Activated T-helper 17 cell treated with anti-CD3 and anti-CD28 coated beads, Interleukin-2, amount 50 U/mL, for 72 hours (primary cell): ENCODE measurements around the gene RNF207. TPM values are rescaled to one million over a fixed set of nuclear protein-coding genes. Genes with fewer than 3 reads are reported as not detected.

Experiments
- ATAC-seq: fragments of 150-1000 bp; cut with Tn5 transposase; replicated peaks from 2 replicates; pipeline ENCODE4 v1.10.0; 2021; ENCODE audit warnings: mild to moderate bottlenecking, moderate library complexity
- H3K27ac Mint-ChIP-seq: one replicate; pipeline ENCODE4 v1.8.0; 2022; ENCODE audit warnings: mixed read lengths
- H3K27me3 Mint-ChIP-seq: one replicate; pipeline ENCODE4 v1.8.0; 2022; ENCODE audit warnings: mixed read lengths
- H3K36me3 Mint-ChIP-seq: one replicate; pipeline ENCODE4 v1.8.0; 2022; ENCODE audit warnings: low read depth, mild to moderate bottlenecking, mixed read lengths
- H3K4me1 Mint-ChIP-seq: one replicate; pipeline ENCODE4 v1.8.0; 2022; ENCODE audit warnings: mixed read lengths
- H3K4me3 Mint-ChIP-seq: one replicate; pipeline ENCODE4 v1.8.0; 2022; ENCODE audit warnings: mild to moderate bottlenecking, mixed read lengths
- H3K9me3 Mint-ChIP-seq: one replicate; pipeline ENCODE4 v1.8.0; 2022; ENCODE audit warnings: mixed read lengths
- total RNA-seq, 2 donors: library from RNA; stranded (reverse); gene quantifications; one replicate each; pipeline ENCODE4 v1.2.3, GENCODE V29; 2022

Gene RNF207
- total RNA-seq, 2 donors from 2014 or later = 20.1 to 21.9 TPM

- Mint-ChIP-seq H3K27ac (no peak overlapping the region), H3K27me3 (peaks cover 9% of the 10 kb centered on the region), H3K4me1 (no peaks in the 10 kb centered on the region), H3K36me3 (no peaks in the 10 kb centered on the region), H3K4me3 (no peak overlapping the region), H3K9me3 (no peaks in the 10 kb centered on the region)
- no peak for ATAC-seq
These were observed 48.8 kb downstream of the RNF207 start for GRCh38 chr1:6254691-6255090.

GRCh38 chr1:6256645-6257044 lies 50.7 kb downstream of the RNF207 start:
- no peak overlapping the region for H3K4me3 Mint-ChIP-seq
- H3K27me3 Mint-ChIP-seq = no peaks in the 10 kb centered on the region
- no peak for ATAC-seq
- H3K27ac Mint-ChIP-seq = no peak overlapping the region
- H3K36me3 Mint-ChIP-seq = no peaks in the 10 kb centered on the region
- H3K9me3 Mint-ChIP-seq = no peaks in the 10 kb centered on the region
- H3K4me1 Mint-ChIP-seq = no peaks in the 10 kb centered on the region

DNA sequence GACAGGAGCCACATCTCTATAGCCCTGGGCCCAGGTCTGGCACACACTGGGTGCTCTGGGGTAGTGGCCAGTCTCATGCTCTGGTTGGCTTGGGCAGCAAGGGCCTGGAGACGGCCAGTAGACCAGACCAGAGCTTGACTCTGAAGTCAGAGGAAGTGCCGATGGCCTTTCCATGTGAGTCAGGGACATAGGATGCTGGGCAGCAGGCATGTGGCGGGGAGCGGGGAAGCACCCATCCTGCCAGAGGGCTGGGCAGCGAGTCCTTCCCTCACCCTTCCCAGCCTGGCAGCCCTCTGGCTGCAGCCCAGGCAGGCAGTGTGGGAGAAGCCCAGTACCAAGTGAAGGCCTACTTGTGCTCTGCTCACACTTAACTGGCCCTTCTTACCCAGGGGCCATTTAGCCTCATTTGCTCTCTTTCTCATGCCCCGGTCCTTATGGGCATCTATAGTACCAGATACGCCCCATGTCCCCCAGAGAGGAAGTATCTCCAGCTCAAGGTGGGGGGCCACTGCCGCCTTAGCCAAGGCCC lies 51.7 kb downstream of the RNF207 start:
- Mint-ChIP-seq H3K9me3 (no peaks in the 10 kb centered on the region), H3K4me1 (no peaks in the 10 kb centered on the region), H3K36me3 (no peaks in the 10 kb centered on the region), H3K27me3 (no peaks in the 10 kb centered on the region), H3K4me3 (no peak overlapping the region), H3K27ac (no peak overlapping the region)
- no peak for ATAC-seq

DNA sequence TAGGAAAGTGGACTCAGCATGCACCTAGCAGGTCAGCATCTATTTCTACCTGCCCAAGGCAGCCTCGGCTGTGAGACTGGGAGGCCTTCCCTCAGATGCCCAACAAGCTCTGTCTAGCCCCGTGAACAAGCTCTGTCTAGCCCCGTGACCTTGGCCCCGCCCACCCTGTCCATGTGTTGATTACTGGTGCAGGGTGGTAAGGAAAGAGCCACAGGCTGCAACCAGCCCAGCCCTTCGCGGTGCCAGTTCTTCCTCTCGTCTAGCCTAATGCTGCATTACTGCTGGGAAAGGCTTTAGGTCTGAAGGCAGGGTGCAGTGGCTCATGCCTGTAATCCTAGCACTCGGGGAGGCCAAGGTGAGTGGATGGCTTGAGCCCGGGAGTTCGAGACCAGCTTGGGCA lies 52.8 kb downstream of the RNF207 start:
- no peaks in the 10 kb centered on the region for H3K27me3 Mint-ChIP-seq
- H3K4me1 Mint-ChIP-seq = no peaks in the 10 kb centered on the region
- peak overlapping the region; percentile 53 for H3K4me3 Mint-ChIP-seq
- ATAC-seq = no peak
- H3K36me3 Mint-ChIP-seq = no peaks in the 10 kb centered on the region
- H3K27ac Mint-ChIP-seq = no peak overlapping the region
- H3K9me3 Mint-ChIP-seq = no peaks in the 10 kb centered on the region

DNA sequence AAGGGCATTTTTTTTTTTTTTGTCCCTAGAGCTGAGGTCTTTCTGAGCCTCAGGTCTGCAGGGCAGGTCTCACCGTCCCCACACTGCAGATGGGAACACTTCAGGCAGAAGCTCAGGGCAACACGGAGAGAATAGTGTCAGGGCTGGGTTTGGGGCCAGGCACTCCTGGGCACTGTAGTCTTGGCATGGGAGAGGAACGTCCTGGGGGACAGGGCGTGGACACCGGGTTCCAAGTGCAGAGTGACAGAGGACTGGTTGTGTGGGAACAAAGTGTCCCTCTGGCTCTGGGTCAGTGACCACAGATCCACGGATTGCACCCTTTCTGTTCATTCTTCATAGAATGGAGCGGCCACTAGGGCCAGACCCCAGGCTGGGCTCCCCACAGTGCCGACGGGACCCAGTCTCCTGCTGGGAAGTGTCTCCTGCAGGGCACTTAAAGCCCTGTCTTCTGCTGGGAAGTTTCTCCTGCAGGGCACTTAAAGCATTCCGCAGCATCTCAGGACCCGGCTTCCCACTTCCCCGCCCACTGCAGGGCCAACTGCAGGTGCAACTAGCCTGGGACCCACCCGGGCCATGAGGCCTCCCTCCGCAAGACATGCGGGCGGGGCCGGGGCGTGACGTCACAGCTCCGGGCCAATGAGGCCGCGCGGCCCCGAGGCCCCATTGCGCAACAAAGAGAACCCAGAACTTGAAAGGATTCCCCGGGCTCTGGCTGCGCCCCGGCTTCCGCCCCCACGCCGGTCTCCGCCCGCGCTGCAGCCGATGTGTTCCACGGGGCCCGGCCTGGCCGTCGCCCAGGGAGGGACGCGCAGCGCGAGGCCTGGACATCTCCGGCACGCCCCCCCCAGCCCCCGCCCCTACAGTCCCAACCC lies 53.8 kb downstream of the RNF207 start:
- peak; percentile 61 for ATAC-seq
- Mint-ChIP-seq H3K36me3 (no peaks in the 10 kb centered on the region), H3K4me3 (peak overlapping the region; percentile 53), H3K27ac (no peak overlapping the region), H3K9me3 (no peaks in the 10 kb centered on the region), H3K27me3 (no peaks in the 10 kb centered on the region), H3K4me1 (no peaks in the 10 kb centered on the region)

GRCh38 chr1:6260433-6260934 lies 54.6 kb downstream of the RNF207 start:
- H3K9me3 Mint-ChIP-seq = no peaks in the 10 kb centered on the region
- no peak overlapping the region for H3K27ac Mint-ChIP-seq
- no peak overlapping the region for H3K4me3 Mint-ChIP-seq
- no peaks in the 10 kb centered on the region for H3K27me3 Mint-ChIP-seq
- ATAC-seq = peak; percentile 28
- H3K4me1 Mint-ChIP-seq = no peaks in the 10 kb centered on the region
- H3K36me3 Mint-ChIP-seq = no peaks in the 10 kb centered on the region

DNA sequence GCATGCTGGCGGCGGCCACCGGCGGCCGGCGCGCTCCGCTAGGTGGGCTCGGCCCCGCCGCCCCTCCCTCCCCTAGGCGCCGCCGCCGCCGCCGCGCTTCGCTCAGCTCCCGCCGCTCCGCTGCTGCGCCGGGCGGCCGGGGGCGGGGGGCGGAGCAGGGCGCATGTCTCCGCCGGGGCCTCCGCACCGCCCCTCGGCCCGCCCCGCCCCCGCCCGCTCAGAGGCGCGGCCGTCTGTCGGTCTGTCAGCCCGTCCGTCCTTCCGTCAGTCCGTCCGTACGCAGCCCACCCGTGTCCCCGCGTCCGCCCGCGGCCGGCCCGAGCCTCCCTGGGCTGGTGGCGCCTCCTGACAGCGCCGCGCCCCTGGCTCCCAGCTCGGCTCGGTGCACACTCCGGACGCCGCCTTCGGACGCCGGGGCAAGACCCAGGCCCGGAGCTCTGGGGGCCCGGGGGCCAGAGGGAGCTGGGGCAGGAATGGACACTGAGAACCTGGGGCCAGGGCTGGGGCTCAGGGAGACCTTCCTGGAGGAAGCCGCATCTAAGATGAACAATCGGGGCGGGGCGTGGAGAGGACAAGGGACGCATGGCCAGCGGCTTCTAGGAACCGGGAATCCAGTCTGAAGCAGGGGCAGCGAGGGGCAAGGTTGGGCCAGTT lies 55.2 kb downstream of the RNF207 start, which contains the start of gene GPR153:
TSS of gene GPR153 (minus strand) at position 138 of the 654 bp plus-strand sequence. CDS start 6,193 bp downstream, outside the sequence.
- Mint-ChIP-seq H3K4me1 (no peaks in the 10 kb centered on the region), H3K27me3 (no peaks in the 10 kb centered on the region), H3K27ac (no peak within 1 kb of the TSS), H3K9me3 (no peaks in the 10 kb centered on the region), H3K36me3 (no peaks in the 10 kb centered on the region), H3K4me3 (peak within 1 kb of the TSS; percentile 53)
- ATAC-seq = peak; percentile 76

- H3K4me1 Mint-ChIP-seq = no peaks in the 10 kb centered on the region
- ATAC-seq = no peak
- H3K27ac Mint-ChIP-seq = no peak overlapping the region
- no peaks in the 10 kb centered on the region for H3K36me3 Mint-ChIP-seq
- H3K4me3 Mint-ChIP-seq = peak overlapping the region; percentile 48
- H3K9me3 Mint-ChIP-seq = no peaks in the 10 kb centered on the region
- no peaks in the 10 kb centered on the region for H3K27me3 Mint-ChIP-seq
These were observed 55.7 kb downstream of the RNF207 start for GRCh38 chr1:6261615-6261995.

GRCh38 chr1:6262555-6263420 lies 56.9 kb downstream of the RNF207 start:
- no peak overlapping the region for H3K27ac Mint-ChIP-seq
- H3K27me3 Mint-ChIP-seq = no peaks in the 10 kb centered on the region

DNA sequence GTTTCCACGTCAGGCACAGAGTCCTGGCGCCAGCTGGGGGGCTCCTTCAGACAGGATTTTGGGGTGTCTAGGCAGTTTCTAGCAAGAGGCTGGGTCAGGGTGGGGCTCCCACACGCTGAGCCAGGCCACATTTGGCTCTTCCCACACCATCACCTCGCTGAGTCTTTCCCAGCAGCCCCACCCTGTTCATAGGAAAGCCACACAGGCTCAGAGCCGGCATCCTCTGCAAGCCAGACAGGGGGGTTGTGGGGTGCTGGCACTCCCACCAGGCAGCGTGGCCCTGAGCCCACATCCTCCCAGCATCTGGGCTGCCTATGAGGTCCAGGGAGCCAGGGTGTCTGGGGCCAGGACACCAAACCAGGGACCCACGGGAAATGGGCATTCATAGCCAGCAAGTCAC lies 57.8 kb downstream of the RNF207 start:
- ATAC-seq = no peak
- no peaks in the 10 kb centered on the region for H3K9me3 Mint-ChIP-seq
- H3K4me3 Mint-ChIP-seq = no peak overlapping the region
- no peak overlapping the region for H3K27ac Mint-ChIP-seq
- no peaks in the 10 kb centered on the region for H3K27me3 Mint-ChIP-seq
- no peaks in the 10 kb centered on the region for H3K36me3 Mint-ChIP-seq
- no peaks in the 10 kb centered on the region for H3K4me1 Mint-ChIP-seq

More at GRCh38 chr1:6262555-6263420, 56.9 kb downstream of the RNF207 start:
- no peaks in the 10 kb centered on the region for H3K9me3 Mint-ChIP-seq
- H3K4me1 Mint-ChIP-seq = no peaks in the 10 kb centered on the region
- ATAC-seq = no peak
- H3K4me3 Mint-ChIP-seq = no peak overlapping the region
- no peaks in the 10 kb centered on the region for H3K36me3 Mint-ChIP-seq

DNA sequence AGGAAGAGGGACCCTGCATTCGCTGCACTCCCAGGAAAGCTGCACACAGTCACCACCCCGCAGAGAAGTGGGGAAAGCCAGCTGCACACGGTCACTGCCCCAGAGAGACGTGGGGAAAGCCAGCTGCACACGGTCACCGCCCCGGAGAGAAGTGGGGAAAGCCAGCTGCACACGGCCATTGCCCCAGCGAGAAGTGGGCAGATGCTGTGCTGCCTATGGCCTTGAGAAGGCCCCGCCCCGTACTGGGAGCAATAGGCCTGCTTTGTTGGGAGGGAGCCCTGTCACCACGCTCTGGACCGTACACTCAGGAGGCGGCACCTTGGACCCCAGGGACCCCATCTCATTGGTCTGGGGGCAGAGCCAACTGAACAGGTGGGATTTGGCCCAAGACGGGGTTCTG lies 59.2 kb downstream of the RNF207 start:
- no peak for ATAC-seq
- Mint-ChIP-seq H3K36me3 (no peaks in the 10 kb centered on the region), H3K4me3 (no peak overlapping the region), H3K4me1 (no peaks in the 10 kb centered on the region), H3K27me3 (no peaks in the 10 kb centered on the region), H3K9me3 (no peaks in the 10 kb centered on the region), H3K27ac (no peak overlapping the region)

GRCh38 chr1:6266641-6267040 lies 60.7 kb downstream of the RNF207 start:
- Mint-ChIP-seq H3K27me3 (no peaks in the 10 kb centered on the region), H3K4me3 (no peak overlapping the region), H3K9me3 (no peaks in the 10 kb centered on the region), H3K36me3 (no peaks in the 10 kb centered on the region), H3K4me1 (no peaks in the 10 kb centered on the region), H3K27ac (no peak overlapping the region)
- no peak for ATAC-seq

GRCh38 chr1:6267686-6268322 lies 61.9 kb downstream of the RNF207 start:
- no peaks in the 10 kb centered on the region for H3K9me3 Mint-ChIP-seq
- no peaks in the 10 kb centered on the region for H3K27me3 Mint-ChIP-seq
- no peak overlapping the region for H3K4me3 Mint-ChIP-seq
- ATAC-seq = no peak
- H3K27ac Mint-ChIP-seq = no peak overlapping the region
- H3K4me1 Mint-ChIP-seq = no peaks in the 10 kb centered on the region
- no peaks in the 10 kb centered on the region for H3K36me3 Mint-ChIP-seq

GRCh38 chr1:6268415-6268814 lies 62.5 kb downstream of the RNF207 start:
- H3K9me3 Mint-ChIP-seq = no peaks in the 10 kb centered on the region
- no peak for ATAC-seq
- no peaks in the 10 kb centered on the region for H3K27me3 Mint-ChIP-seq
- no peaks in the 10 kb centered on the region for H3K4me1 Mint-ChIP-seq
- H3K4me3 Mint-ChIP-seq = no peak overlapping the region
- H3K27ac Mint-ChIP-seq = no peak overlapping the region
- no peaks in the 10 kb centered on the region for H3K36me3 Mint-ChIP-seq
